H9 (cell line): Measurements from ENCODE around the gene SLC12A6. TPM values are rescaled to one million over a fixed set of nuclear protein-coding genes. Genes with fewer than 3 reads are reported as not detected.

Source experiments
- DNase-seq: peaks from one replicate; pipeline ENCODE4 v3.0.0-alpha.2; 2017
- H2AFZ ChIP-seq: one replicate; pipeline ENCODE4 v1.6.1; 2013; ENCODE audit warnings: mild to moderate bottlenecking, low read length, control low read depth, moderate library complexity
- H2AK5ac ChIP-seq: 2 replicates; pipeline ENCODE4 v1.6.1; 2013; ENCODE audit warnings: low read length, control low read depth, mixed read lengths; ENCODE audit not compliant: insufficient read length
- H2BK120ac ChIP-seq: one replicate; pipeline ENCODE4 v1.6.1; 2013; ENCODE audit warnings: low read depth, mild to moderate bottlenecking, low read length, control low read depth, inconsistent platforms; ENCODE audit not compliant: poor library complexity, severe bottlenecking
- H2BK12ac ChIP-seq: 2 replicates; pipeline ENCODE4 v1.6.1; 2013; ENCODE audit warnings: low read length, control low read depth, mixed read lengths, low read depth; ENCODE audit not compliant: insufficient read length
- H2BK15ac ChIP-seq: 2 replicates; pipeline ENCODE4 v1.6.1; 2013; ENCODE audit warnings: low read depth, low read length, control low read depth
- H2BK20ac ChIP-seq: one replicate; pipeline ENCODE4 v1.6.1; 2013; ENCODE audit warnings: low read depth, mild to moderate bottlenecking, low read length, control low read depth, inconsistent platforms; ENCODE audit not compliant: poor library complexity, severe bottlenecking
- H2BK5ac ChIP-seq: 2 replicates; pipeline ENCODE4 v1.6.1; 2013; ENCODE audit warnings: low read length, control low read depth, mixed read lengths; ENCODE audit not compliant: insufficient read length
- H3K14ac ChIP-seq: 2 replicates; pipeline ENCODE4 v1.6.1; 2013; ENCODE audit warnings: low read length, control low read depth; ENCODE audit not compliant: insufficient read depth
- H3K18ac ChIP-seq: 2 replicates; pipeline ENCODE4 v1.6.1; 2013; ENCODE audit warnings: low read depth, mild to moderate bottlenecking, mixed read lengths, low read length, control low read depth; ENCODE audit not compliant: insufficient read length
- H3K23ac ChIP-seq: 2 replicates; pipeline ENCODE4 v1.6.1; 2013; ENCODE audit warnings: low read length, control low read depth, mixed read lengths, low read depth; ENCODE audit not compliant: insufficient read length
- H3K23me2 ChIP-seq: 2 replicates; pipeline ENCODE4 v1.6.1; 2013; ENCODE audit warnings: low read depth, mild to moderate bottlenecking, mixed read lengths, low read length, control low read depth; ENCODE audit not compliant: insufficient read length, poor library complexity, severe bottlenecking
- H3K27ac ChIP-seq: 2 replicates; pipeline ENCODE4 v1.5.1; 2013; ENCODE audit warnings: low read length, control low read depth, mixed read lengths, low read depth; ENCODE audit not compliant: insufficient read length
- H3K27me3 ChIP-seq: 2 replicates; pipeline ENCODE4 v1.6.1; 2013; ENCODE audit warnings: low read length, control low read depth, inconsistent platforms; ENCODE audit not compliant: insufficient read depth
- H3K4ac ChIP-seq: 2 replicates; pipeline ENCODE4 v1.6.1; 2013; ENCODE audit warnings: low read depth, mild to moderate bottlenecking, control low read depth, inconsistent platforms, low read length, moderate library complexity
- H3K4me1 ChIP-seq: 2 replicates; pipeline ENCODE4 v1.6.1; 2013; ENCODE audit warnings: low read length, control low read depth, inconsistent platforms; ENCODE audit not compliant: insufficient read depth
- H3K4me2 ChIP-seq: 2 replicates; pipeline ENCODE4 v1.6.1; 2013; ENCODE audit warnings: low read length, control low read depth, mixed read lengths; ENCODE audit not compliant: insufficient read length, insufficient read depth
- H3K56ac ChIP-seq: 2 replicates; pipeline ENCODE4 v1.6.1; 2013; ENCODE audit warnings: low read depth, mild to moderate bottlenecking, mixed read lengths, low read length, control low read depth; ENCODE audit not compliant: insufficient read length
- H3K79me1 ChIP-seq: 2 replicates; pipeline ENCODE4 v1.6.1; 2013; ENCODE audit warnings: low read depth, mild to moderate bottlenecking, moderate library complexity, low read length, control low read depth, inconsistent platforms; ENCODE audit not compliant: insufficient read depth, poor library complexity, severe bottlenecking
- H3K79me2 ChIP-seq: 2 replicates; pipeline ENCODE4 v1.6.1; 2013; ENCODE audit warnings: low read length, control low read depth, inconsistent platforms; ENCODE audit not compliant: insufficient read depth
- H3K9ac ChIP-seq: 2 replicates; pipeline ENCODE4 v1.6.1; 2013; ENCODE audit warnings: low read length, control low read depth, mixed read lengths; ENCODE audit not compliant: insufficient read length; ENCODE audit errors: extremely low read depth
- H3K9me3 ChIP-seq: one replicate; pipeline ENCODE4 v1.6.1; 2013; ENCODE audit warnings: low read depth, low read length, inconsistent platforms; ENCODE audit not compliant: control insufficient read depth
- H3T11ph ChIP-seq: one replicate; pipeline ENCODE4 v1.6.1; 2013; ENCODE audit warnings: mild to moderate bottlenecking, low read length, control low read depth, inconsistent platforms
- H4K20me1 ChIP-seq: one replicate; pipeline ENCODE4 v1.6.1; 2013; ENCODE audit not compliant: control insufficient read depth, insufficient read length, insufficient read depth
- H4K5ac ChIP-seq: 2 replicates; pipeline ENCODE4 v1.6.1; 2013; ENCODE audit warnings: low read depth, mild to moderate bottlenecking, mixed read lengths, low read length, control low read depth; ENCODE audit not compliant: insufficient read length
- H4K8ac ChIP-seq: replicated peaks from 2 replicates; pipeline ENCODE4 v1.6.1; 2013; ENCODE audit warnings: low read length, control low read depth, mixed read lengths, low read depth; ENCODE audit not compliant: insufficient read length
- H4K91ac ChIP-seq: 2 replicates; pipeline ENCODE4 v1.6.1; 2013; ENCODE audit warnings: low read depth, mild to moderate bottlenecking, moderate library complexity, mixed read lengths, low read length, control low read depth; ENCODE audit not compliant: insufficient read length
- H3K27ac Mint-ChIP-seq, 3 experiments: 2 replicates in 2 of 3; 3 replicates in 1 of 3; pipeline ENCODE4 v1.8.0; 2020 to 2021; ENCODE audit warnings: mixed read lengths in 3 of 3, mild to moderate bottlenecking in 1 of 3, moderate library complexity in 1 of 3
- H3K27me3 Mint-ChIP-seq: 2 replicates; pipeline ENCODE4 v1.8.0; 2021; ENCODE audit warnings: low read depth, mild to moderate bottlenecking, moderate library complexity, mixed read lengths
- H3K36me3 Mint-ChIP-seq, 3 experiments: 2 replicates in 2 of 3; 3 replicates in 1 of 3; pipeline ENCODE4 v1.8.0; 2020 to 2021; ENCODE audit warnings: low read depth in 3 of 3, mixed read lengths in 3 of 3; ENCODE audit not compliant: insufficient read depth in 1 of 3
- H3K4me1 Mint-ChIP-seq, 2 experiments: 2 replicates each; pipeline ENCODE4 v1.8.0; 2020; ENCODE audit warnings: mixed read lengths in 2 of 2
- H3K4me3 Mint-ChIP-seq, 2 experiments: 2 replicates in 1 of 2; 3 replicates in 1 of 2; pipeline ENCODE4 v1.8.0; 2020 to 2021; ENCODE audit warnings: mild to moderate bottlenecking in 2 of 2, mixed read lengths in 2 of 2, moderate library complexity in 1 of 2
- H3K9me3 Mint-ChIP-seq, 2 experiments: 2 replicates in 1 of 2; 3 replicates in 1 of 2; pipeline ENCODE4 v1.8.0; 2020; ENCODE audit warnings: mild to moderate bottlenecking in 2 of 2, mixed read lengths in 2 of 2, moderate library complexity in 1 of 2
- WGBS: extraction: QIAGEN DNeasy Blood & Tissue Kit; methylation state at CpG from one replicate; pipeline ENCODE4 v1.1.7; 2013; ENCODE audit warnings: missing lambda C conversion rate, low lambda C conversion rate, mixed read lengths; ENCODE audit not compliant: insufficient read length; ENCODE audit errors: extremely low coverage; 5-methylcytosine and 5-hydroxymethylcytosine counted together
- total RNA-seq: library from RNA; stranded (reverse); gene quantifications from 2 replicates; pipeline ENCODE4 v1.2.1, GENCODE V29; 2021
- TF ChIP-seq, protein P1 (sequence below): fragments of 200-600 bp; sonication (generic); conservative IDR thresholded peaks from 3 replicates; pipeline ENCODE4 v1.8.0; 2021; ENCODE audit warnings: antibody characterized with exemption, mild to moderate bottlenecking

SLC12A6 gene
- total RNA-seq, 1 experiment from 2014 or later: 11.1 TPM

DNA sequence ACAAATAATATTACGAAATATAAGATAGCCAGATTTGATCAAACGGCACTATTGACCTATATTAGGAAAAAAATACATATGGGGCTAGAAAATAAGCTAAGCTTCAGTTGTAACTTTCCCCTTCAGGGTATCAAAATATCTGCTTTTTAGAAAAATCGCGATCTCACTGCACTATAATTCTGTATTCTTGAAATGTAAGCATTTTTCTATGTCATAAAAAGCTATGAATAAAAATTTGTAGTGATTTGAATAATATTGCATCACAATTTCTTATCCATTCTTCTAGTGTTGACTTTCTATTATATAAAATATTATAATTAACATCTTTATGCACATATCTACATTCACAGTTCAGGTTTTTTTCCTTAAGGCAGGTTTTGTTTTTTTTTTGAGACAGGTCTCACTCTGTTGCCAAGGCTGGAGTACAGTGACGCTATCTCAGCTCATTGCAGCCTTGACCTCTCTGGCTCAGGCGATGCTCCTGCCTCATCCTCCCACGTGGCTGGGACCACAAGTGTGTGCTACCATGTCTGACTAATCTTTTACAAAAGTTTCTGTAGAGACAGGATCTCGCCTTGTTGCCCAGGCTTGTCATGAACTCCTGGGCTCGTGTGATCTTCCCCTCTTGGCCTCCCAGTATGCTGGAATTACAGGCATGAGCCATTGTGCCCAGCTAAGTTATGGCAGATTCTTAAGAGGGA, 91.2 kb downstream of the SLC12A6 start:
- no peak overlapping the region for H3K4me2 ChIP-seq
- H3K79me2 ChIP-seq: no peaks in the 10 kb centered on the region
- 0 out of 7 replicates have a peak overlapping the region, but pooled peaks of 1 of the 3 experiments have one; percentile 34 for H3K27ac Mint-ChIP-seq
- H4K8ac ChIP-seq: no peak overlapping the region
- H3K56ac ChIP-seq: no peak overlapping the region
- WGBS: no CpG with 5 or more reads among the region's 9 CpGs
- H2AFZ ChIP-seq: no peak overlapping the region
- H2BK120ac ChIP-seq: no peak overlapping the region
- no peak overlapping the region for H3K18ac ChIP-seq
- H3K9ac ChIP-seq: no peak overlapping the region
- no peak overlapping the region for H4K5ac ChIP-seq
- H4K91ac ChIP-seq: no peak overlapping the region
- no peak overlapping the region for H2AK5ac ChIP-seq
- H2BK20ac ChIP-seq: no peak overlapping the region
- H2BK5ac ChIP-seq: no peak overlapping the region
- H3K23ac ChIP-seq: no peak overlapping the region
- no peaks in the 10 kb centered on the region for H3K9me3 Mint-ChIP-seq
- H4K20me1 ChIP-seq: no peaks in the 10 kb centered on the region
- no peak for DNase-seq
- no peaks in the 10 kb centered on the region for H3K9me3 ChIP-seq
- no peak overlapping the region for H3K14ac ChIP-seq
- no peaks in the 10 kb centered on the region for H3K4me1 Mint-ChIP-seq
- H3K23me2 ChIP-seq: no peaks in the 10 kb centered on the region
- H3T11ph ChIP-seq: no peak overlapping the region
- H3K4me3 Mint-ChIP-seq: no peak overlapping the region
- no peaks in the 10 kb centered on the region for H3K4me1 ChIP-seq
- H3K27me3 Mint-ChIP-seq: no peaks in the 10 kb centered on the region
- no peaks in the 10 kb centered on the region for H3K27me3 ChIP-seq
- H2BK12ac ChIP-seq: no peak overlapping the region
- no peak overlapping the region for H3K4ac ChIP-seq
- TF ChIP-seq, protein P1, sequence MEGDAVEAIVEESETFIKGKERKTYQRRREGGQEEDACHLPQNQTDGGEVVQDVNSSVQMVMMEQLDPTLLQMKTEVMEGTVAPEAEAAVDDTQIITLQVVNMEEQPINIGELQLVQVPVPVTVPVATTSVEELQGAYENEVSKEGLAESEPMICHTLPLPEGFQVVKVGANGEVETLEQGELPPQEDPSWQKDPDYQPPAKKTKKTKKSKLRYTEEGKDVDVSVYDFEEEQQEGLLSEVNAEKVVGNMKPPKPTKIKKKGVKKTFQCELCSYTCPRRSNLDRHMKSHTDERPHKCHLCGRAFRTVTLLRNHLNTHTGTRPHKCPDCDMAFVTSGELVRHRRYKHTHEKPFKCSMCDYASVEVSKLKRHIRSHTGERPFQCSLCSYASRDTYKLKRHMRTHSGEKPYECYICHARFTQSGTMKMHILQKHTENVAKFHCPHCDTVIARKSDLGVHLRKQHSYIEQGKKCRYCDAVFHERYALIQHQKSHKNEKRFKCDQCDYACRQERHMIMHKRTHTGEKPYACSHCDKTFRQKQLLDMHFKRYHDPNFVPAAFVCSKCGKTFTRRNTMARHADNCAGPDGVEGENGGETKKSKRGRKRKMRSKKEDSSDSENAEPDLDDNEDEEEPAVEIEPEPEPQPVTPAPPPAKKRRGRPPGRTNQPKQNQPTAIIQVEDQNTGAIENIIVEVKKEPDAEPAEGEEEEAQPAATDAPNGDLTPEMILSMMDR: no peak
- no peaks in the 10 kb centered on the region for H3K79me1 ChIP-seq
- H2BK15ac ChIP-seq: no peak overlapping the region
- H3K27ac ChIP-seq: no peak overlapping the region
- peaks cover 0 to 3% (median 0%) of the 10 kb centered on the region in 3 experiments; a peak in 2 of 7 replicates for H3K36me3 Mint-ChIP-seq
